HG03066 (cell line): ENCODE measurements around the gene COL25A1.
"Not testable (repeated sequence)": the region's sequence is repeated elsewhere in the genome, so short reads cannot be mapped to it uniquely, and the experiment has no call there.

Source experiments
- ATAC-seq: cut with Tn5 transposase; IDR thresholded peaks from one replicate; pipeline ENCODE4 v1.9.1; 2021; ENCODE audit warnings: low read depth; ENCODE audit not compliant: unreplicated experiment

COL25A1 gene

GRCh38 chr4:109072595-109072994, 229.9 kb downstream of the COL25A1 start:
- no peak for ATAC-seq

DNA sequence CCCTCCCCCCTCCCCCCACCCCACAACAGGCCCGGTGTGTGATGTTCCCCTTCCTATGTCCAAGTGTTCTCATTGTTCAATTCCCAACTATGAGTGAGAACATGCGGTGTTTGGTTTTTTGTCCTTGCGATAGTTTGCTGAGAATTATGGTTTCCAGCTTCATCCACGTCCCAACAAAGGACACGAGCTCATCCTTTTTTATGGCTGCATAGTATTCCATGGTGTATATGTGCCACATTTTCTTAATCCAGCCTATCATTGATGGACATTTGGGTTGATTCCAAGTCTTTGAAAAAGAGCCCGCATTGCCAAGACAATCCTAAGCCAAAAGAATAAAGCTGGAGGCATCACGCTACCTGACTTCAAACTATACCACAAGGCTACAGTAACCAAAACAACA, 231.8 kb downstream of the COL25A1 start:
- not testable (repeated sequence) for ATAC-seq

DNA sequence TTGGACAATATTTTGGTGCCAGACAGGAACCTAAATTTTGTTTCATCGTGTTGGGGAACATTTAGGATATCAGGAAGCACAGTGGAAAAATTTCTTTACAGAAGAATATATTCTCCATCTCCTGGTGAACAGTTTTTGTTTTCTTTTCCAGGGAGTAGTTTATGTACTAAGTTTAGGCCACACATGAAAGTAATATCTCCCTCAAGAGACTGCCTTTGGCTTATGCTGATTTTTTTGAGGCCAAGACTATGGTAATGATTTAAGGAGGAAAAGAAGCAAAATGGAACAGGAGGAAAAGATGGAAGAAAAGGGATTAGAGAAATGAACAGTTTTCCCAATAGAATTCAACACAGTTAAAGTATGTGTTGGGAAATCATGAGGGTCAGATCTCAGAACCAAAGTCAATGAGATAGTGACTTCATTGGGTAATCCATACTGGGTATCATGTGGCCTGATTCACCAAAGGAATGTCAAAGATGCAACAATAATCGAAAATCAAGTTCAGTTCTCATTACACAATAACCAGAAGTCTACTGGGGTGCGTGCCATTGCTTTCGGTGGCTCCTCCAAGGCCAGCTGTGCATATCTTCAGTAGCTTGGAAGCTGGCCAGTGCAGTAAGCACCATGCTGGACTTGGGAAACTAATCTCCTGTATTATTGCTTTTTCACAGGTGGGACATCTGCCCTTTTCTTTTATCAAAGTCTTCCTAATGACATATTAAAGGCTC, 234.8 kb downstream of the COL25A1 start:
- ATAC-seq, result no peak

GRCh38 chr4:109065006-109065405, 237.5 kb downstream of the COL25A1 start:
- no peak for ATAC-seq

DNA sequence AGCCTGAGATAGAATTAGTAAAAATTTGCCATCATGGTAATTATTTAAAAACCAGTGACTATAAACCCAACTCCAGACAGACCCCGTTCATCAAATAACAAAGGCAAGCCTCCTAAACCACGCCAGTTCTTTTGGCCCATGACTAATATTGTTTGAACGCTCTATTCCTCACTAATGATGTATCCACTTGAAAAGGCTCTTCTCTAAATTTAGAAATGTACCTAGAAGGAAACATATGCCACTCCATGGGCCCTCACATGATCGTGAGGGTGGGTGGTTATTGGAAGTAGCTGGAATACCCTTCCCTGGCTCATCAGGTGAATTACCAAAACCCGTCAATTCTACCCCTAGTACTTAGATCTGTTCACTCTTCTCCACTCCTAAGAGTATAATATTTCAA, 249.2 kb downstream of the COL25A1 start:
- no peak for ATAC-seq

DNA sequence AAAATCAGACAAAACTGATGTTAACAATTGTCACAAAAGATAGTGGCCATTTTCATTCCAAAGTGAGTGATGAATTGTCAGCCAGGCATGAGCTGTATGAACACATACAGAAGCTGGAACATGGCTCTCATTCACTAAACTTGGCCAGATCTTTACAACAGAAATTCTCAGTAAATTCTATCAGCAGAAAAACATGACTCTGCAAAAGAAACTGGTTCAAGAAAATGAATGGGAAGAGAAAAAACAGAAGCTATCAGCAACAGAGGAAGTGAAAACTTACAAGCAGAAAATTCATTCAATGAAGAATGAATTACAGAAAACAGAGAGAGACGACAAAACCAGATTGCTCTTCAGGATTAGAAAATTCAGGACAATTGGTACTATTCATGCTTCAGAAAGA, 249.6 kb downstream of the COL25A1 start:
- no peak for ATAC-seq

GRCh38 chr4:109051054-109051453, 251.4 kb downstream of the COL25A1 start:
- no peak for ATAC-seq

DNA sequence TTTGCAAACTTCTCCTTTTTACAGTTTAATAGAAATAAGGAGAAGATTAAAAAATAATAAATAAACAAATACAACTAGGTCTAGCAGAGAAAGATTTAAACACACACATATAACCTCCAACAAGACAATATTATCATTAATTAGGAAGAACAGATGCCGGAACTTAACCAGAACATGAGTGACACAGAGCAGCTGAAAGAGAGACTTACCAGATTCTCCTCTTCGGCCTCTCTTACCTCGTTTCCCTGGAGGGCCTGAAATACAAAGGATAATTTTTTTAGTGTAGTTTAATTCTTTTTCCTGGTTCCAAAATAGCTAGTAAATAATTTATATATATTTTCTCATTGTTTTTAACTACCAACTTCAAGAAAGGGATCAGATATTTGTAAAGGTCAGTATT, 252.5 kb downstream of the COL25A1 start:
- ATAC-seq, result no peak

DNA sequence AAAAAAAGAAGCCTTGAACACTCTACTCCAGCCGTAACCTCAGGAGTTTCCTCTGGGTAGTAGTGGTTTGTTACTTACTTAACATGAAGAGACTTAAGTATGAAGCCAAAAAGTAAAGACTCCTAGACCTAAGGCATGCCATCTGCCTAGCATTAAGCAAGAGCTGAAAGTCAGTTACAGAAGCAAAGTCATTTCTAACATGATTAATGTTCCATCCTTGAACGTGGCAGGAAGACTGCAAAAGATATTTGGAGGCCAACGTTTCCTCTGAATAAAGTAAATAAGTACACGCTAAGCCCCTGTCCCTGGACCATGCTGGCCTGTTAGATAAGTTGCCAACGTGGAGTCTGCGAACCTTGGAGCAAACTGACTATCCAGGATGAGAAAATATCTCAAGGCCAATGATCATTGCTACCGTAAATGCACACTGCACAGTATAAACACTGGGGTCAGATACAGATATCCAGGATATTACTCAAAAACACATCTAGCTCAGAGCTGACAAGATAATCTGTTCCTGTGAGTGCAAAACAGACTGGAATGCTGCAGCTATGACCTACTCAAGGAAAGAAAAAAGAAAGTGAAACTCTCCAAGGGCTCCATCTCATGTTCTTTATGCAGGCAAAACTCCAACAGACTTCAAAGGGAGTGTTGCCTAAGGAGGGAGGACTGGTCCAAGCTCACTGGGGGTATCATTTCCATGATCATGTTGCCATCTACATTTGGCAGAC, 255.8 kb downstream of the COL25A1 start:
- no peak for ATAC-seq

- no peak for ATAC-seq
Measured at GRCh38 chr4:109044431-109044830, 258.0 kb downstream of the COL25A1 start.

DNA sequence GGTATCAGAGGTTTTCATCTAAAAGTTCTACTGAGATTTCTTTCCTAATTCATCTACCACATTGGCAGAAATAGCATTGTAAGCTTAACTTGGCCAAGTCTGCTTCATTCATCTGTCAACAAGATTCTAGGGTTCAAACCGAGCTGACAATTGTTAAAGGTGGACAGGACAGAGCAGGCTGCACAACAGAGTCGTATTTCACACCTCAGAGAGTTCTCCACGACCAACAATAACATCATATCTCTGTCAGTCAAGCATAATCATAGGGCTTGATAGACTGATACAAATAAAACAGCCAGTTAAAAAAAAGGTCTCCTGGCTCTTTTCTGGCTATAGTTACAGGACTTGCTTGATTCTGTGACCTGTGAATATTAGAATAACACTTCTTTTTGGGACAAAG, 259.2 kb downstream of the COL25A1 start:
- no peak for ATAC-seq

DNA sequence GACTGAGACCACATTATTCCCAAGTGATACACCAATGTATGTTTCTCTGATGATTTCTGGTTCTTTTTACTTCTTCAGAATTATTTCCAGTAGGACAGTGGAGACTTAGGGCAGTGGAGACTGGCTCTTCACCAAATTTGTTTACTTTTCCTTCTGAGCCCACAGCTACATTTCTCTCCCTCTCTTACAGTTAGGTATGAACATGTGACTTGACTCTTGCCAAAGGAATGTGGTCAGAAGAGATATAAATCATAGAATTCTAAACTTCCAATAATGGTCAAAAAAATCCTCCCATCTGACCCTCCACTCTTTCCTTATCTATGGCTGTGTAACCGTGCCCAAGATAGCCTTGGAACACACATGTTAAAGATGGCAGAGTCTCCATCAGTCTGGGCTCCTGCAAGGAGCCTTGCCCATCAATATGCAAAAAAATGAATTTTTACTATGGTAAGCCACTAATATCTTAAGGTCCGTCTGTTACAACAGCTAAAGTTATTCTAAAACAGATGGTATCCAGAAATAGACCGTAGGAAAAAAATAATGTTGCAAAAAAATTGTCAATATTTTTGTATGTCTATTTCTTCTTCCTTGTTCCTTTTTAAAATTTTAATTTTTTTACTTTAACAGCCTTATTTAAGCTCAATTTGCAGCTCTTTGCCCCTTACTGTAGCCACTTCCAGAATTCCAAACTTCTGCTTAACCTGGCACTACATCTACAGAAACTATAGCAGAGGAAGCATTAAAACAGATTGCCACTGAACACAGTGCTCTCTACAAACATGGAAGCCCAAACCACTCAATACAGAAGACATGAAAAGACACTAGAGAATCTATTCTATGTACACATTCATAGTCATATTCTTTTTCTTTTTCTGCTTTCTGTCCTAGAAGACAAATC, 260.7 kb downstream of the COL25A1 start:
- no peak for ATAC-seq

GRCh38 chr4:109040441-109040840, 262.0 kb downstream of the COL25A1 start:
- no peak for ATAC-seq

DNA sequence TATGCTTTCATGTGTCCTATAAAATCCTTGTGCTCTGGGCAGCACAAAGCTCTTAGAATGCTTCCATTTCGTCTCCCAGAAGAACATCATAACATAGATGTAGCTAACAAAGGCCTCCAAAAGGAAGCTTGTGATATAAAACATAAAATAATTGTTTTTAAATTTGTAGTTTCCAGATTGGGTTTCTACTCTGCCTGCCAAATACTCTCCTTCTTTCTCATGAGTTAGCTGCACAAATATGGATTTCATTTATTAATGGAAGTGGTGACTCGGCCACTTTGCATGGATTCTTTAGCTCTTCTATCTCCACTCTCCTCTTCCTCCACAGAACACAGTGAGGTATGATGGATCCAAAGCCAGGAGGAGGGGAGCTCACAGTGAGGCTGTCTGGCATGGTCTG, 265.4 kb downstream of the COL25A1 start:
- no peak for ATAC-seq

DNA sequence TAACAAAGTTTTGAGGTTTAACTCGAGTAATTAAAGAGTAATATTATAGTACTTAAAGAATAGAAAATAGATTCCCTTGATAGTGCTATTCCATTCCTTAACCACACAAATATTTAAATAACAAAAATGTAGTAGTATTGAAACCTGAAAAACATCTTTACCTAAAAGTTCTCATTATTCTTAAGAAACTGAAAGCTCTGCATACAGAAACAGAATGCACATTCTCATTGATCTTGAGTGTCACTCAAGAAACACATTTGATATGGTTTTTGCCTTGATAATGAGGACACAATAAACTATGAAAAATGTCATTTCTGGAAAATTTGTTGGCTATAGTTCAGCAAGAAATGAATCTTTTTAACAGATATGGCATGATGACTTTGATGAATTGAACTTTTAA, 268.5 kb downstream of the COL25A1 start:
- no peak for ATAC-seq

DNA sequence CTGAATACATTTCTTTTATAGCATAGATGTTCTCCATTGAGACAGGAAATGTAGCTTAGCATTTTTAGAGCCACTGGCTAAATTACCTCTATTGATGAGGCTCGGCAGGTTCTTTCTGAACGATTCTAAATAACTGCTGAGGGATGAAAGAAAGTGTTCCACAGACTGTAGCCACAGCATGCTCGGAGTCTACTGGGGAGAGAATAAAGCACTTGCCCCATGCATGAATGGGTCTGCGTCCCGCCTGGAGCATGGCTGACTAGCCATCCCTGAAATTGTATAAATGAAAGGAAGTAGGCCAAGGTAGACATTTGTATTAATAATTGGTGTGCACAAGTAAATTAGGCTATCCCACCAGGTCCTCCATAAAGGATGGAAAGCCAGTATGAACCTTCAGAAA, 269.8 kb downstream of the COL25A1 start:
- no peak for ATAC-seq

GRCh38 chr4:109029987-109030386, 272.5 kb downstream of the COL25A1 start:
- no peak for ATAC-seq

DNA sequence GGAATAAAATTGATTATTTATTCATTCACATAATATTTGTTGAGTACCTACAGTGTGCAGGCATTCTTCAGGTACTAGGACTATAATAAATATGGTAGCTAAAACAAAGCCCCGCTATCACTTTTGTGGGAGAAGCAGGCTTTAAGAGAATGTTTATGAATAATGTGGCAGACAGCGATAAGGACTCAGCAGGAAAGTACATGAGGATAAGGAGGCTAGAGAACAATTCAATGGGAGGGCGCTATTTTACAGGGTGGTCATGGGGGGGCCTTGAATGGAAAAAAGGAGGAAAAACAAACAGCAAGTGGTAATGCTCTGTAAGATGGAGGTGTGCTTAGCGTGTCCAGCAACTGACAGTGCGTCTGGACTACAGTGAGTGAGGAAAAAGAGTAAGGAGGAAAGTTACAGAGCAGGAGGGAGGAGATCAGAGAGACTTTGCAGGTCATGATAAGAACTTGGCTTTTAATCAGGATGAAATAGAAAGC, 275.4 kb downstream of the COL25A1 start:
- ATAC-seq, result no peak

GRCh38 chr4:109026588-109026987, 275.9 kb downstream of the COL25A1 start:
- ATAC-seq, result no peak

DNA sequence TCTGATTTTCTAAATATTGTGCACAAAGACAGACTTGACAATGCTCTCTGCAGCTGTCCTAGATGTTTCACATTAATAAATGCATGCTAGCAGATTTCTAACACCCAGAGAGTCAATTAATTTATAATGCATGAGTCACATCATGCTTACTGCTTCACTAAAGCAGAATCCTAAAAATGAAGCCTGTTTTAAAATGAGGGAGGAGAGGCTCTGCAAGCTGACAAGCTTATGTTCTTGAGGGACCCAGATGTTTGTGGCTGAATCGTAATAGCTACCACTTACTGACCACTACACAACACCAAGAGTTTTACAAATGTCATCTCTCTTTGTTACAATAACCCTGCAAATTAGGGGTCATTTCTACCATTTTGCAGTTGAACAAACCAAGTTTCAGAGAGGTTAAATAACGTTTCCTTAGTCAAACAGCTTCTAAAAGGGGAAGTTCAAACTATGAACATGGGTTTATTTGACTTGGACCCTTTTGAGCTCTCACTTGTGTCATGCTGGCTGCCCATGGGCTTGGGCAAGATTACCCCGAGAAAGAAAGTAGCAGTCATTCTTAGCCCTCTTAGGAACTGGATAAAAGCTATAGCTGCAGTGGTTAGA, 276.9 kb downstream of the COL25A1 start:
- no peak for ATAC-seq

- no peak for ATAC-seq
Measured at GRCh38 chr4:109022961-109023360, 279.5 kb downstream of the COL25A1 start.
